ENCODE results near the gene TRH. TPM values are rescaled to one million over a fixed set of nuclear protein-coding genes. Genes with fewer than 3 reads are reported as not detected.
"Not testable (repeated sequence)": the region's sequence is repeated elsewhere in the genome, so short reads cannot be mapped to it uniquely, and the experiment has no call there.

TRH gene
- total RNA-seq, 1 experiment from 2014 or later: not detected

DNA sequence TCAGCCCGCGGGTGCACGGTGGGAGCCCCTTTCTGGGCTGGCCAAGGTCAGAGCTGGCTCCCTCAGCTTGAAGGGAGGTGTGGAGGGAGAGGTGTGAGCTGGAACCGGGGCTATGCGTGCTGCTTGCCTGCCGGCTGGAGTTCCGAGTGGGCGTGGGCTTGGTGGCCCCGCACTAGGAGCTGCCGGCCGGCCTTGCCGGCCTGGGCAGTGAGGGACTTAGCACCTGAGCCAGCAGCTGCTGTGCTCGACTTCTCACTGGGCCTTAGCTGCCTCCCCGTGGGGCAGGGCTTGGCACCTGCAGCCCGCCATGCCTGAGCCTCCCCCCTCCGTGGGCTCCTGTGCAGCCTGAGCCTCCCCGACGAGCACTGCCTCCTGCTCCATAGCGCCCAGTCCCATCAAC lies 36.0 kb downstream of the TRH start:
- no peaks in the 10 kb centered on the region for H3K9me3 ChIP-seq
- TF ChIP-seq, protein P1, sequence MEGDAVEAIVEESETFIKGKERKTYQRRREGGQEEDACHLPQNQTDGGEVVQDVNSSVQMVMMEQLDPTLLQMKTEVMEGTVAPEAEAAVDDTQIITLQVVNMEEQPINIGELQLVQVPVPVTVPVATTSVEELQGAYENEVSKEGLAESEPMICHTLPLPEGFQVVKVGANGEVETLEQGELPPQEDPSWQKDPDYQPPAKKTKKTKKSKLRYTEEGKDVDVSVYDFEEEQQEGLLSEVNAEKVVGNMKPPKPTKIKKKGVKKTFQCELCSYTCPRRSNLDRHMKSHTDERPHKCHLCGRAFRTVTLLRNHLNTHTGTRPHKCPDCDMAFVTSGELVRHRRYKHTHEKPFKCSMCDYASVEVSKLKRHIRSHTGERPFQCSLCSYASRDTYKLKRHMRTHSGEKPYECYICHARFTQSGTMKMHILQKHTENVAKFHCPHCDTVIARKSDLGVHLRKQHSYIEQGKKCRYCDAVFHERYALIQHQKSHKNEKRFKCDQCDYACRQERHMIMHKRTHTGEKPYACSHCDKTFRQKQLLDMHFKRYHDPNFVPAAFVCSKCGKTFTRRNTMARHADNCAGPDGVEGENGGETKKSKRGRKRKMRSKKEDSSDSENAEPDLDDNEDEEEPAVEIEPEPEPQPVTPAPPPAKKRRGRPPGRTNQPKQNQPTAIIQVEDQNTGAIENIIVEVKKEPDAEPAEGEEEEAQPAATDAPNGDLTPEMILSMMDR (IDR thresholded peaks at IDR 0.05; ENCODE audit: insufficient read depth in 1 of 2, low read depth in 1 of 2, low read length in 1 of 2, severe bottlenecking in 1 of 2, unreplicated experiment in 1 of 2): no peak
- H3K4me3 Mint-ChIP-seq (ENCODE audit: unreplicated experiment): no peak overlapping the region
- intact Hi-C loops (cut with micrococcal nuclease; ENCODE audit: unreplicated experiment): no loop called here
- H3K27ac Mint-ChIP-seq (ENCODE audit: unreplicated experiment): no peak overlapping the region
- no peaks in the 10 kb centered on the region for H3K36me3 ChIP-seq (ENCODE audit: control insufficient read depth, insufficient read depth, low read length)
- no peaks in the 10 kb centered on the region for H3K36me3 Mint-ChIP-seq (ENCODE audit: insufficient read depth, unreplicated experiment)
- no peaks in the 10 kb centered on the region for H3K4me1 Mint-ChIP-seq (ENCODE audit: low read depth, unreplicated experiment)
- no peaks in the 10 kb centered on the region for H3K9me3 Mint-ChIP-seq (ENCODE audit: unreplicated experiment)
- no peak overlapping the region for H3K4me3 ChIP-seq (ENCODE audit: low read depth, low read length)
- H3K27me3 Mint-ChIP-seq (ENCODE audit: insufficient read depth, unreplicated experiment): peaks cover 6% of the 10 kb centered on the region
- H3K27me3 ChIP-seq (replicated peaks; ENCODE audit: control insufficient read depth, insufficient read depth, low read length): no peaks in the 10 kb centered on the region
- ChIA-PET CTCF (no interaction called here), POLR2A (no interaction called here)
- DNase-seq: no peak
- no TSS peak for BruUV-seq (replicated peaks)
- no peaks in the 10 kb centered on the region for H3K4me1 ChIP-seq

GRCh38 chr3:130012108-130012507 lies 37.6 kb downstream of the TRH start:
- POLR2A ChIA-PET: interaction anchor here (0.7 kb wide), 1 partner anchor 627 kb away, joined by 11 read pairs; no protein-coding TSS in a partner anchor
- H3K9me3 Mint-ChIP-seq (ENCODE audit: unreplicated experiment); H3K4me3 Mint-ChIP-seq (ENCODE audit: unreplicated experiment); BruUV-seq (replicated peaks); H3K27ac Mint-ChIP-seq (ENCODE audit: unreplicated experiment); H3K9me3 ChIP-seq; CTCF ChIA-PET; H3K4me1 Mint-ChIP-seq (ENCODE audit: low read depth, unreplicated experiment); H3K36me3 ChIP-seq (ENCODE audit: control insufficient read depth, insufficient read depth, low read length); H3K36me3 Mint-ChIP-seq (ENCODE audit: insufficient read depth, unreplicated experiment); H3K27me3 Mint-ChIP-seq (ENCODE audit: insufficient read depth, unreplicated experiment); H3K4me1 ChIP-seq; DNase-seq; H3K4me3 ChIP-seq (ENCODE audit: low read depth, low read length); H3K27me3 ChIP-seq (replicated peaks; ENCODE audit: control insufficient read depth, insufficient read depth, low read length); intact Hi-C loops (cut with micrococcal nuclease; ENCODE audit: unreplicated experiment): not testable (repeated sequence)

- H3K4me3 Mint-ChIP-seq (ENCODE audit: unreplicated experiment); H3K36me3 Mint-ChIP-seq (ENCODE audit: insufficient read depth, unreplicated experiment); CTCF ChIA-PET; H3K27me3 ChIP-seq (replicated peaks; ENCODE audit: control insufficient read depth, insufficient read depth, low read length); H3K4me1 Mint-ChIP-seq (ENCODE audit: low read depth, unreplicated experiment); H3K27ac Mint-ChIP-seq (ENCODE audit: unreplicated experiment); H3K9me3 Mint-ChIP-seq (ENCODE audit: unreplicated experiment); H3K9me3 ChIP-seq; POLR2A ChIA-PET; intact Hi-C loops (cut with micrococcal nuclease; ENCODE audit: unreplicated experiment); H3K36me3 ChIP-seq (ENCODE audit: control insufficient read depth, insufficient read depth, low read length); H3K4me3 ChIP-seq (ENCODE audit: low read depth, low read length); DNase-seq; H3K27me3 Mint-ChIP-seq (ENCODE audit: insufficient read depth, unreplicated experiment); BruUV-seq (replicated peaks); H3K4me1 ChIP-seq: not testable (repeated sequence)
Measured at GRCh38 chr3:130013246-130013645, 38.7 kb downstream of the TRH start.

DNA sequence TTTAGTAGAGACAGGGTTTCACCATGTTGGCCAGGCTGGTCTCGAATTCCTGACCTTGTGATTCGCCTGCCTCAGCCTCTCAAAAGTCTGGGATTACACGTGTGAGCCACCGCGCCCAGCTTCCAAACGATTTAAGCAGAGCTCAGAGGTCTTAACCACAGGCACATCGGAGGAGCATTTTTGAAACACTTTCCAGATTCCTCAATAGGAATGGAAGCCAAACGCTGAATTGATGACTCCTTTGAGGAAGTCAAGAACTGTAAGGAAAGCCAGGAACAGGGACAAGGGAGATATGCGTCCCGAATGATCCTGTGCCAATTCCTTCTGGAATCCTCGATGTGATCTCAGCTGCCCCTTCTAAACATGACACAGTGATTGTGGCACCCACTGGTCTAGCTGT lies 40.0 kb downstream of the TRH start:
- no peaks in the 10 kb centered on the region for H3K27me3 ChIP-seq (replicated peaks; ENCODE audit: control insufficient read depth, insufficient read depth, low read length)
- ChIA-PET CTCF (no interaction called here), POLR2A (no interaction called here)
- H3K4me3 ChIP-seq (ENCODE audit: low read depth, low read length): no peak overlapping the region
- Mint-ChIP-seq H3K9me3 (ENCODE audit: unreplicated experiment) (peaks cover 8% of the 10 kb centered on the region), H3K27ac (ENCODE audit: unreplicated experiment) (no peak overlapping the region), H3K4me1 (ENCODE audit: low read depth, unreplicated experiment) (no peaks in the 10 kb centered on the region), H3K27me3 (ENCODE audit: insufficient read depth, unreplicated experiment) (no peaks in the 10 kb centered on the region), H3K36me3 (ENCODE audit: insufficient read depth, unreplicated experiment) (no peaks in the 10 kb centered on the region), H3K4me3 (ENCODE audit: unreplicated experiment) (no peak overlapping the region)
- intact Hi-C loops (cut with micrococcal nuclease; ENCODE audit: unreplicated experiment): no loop called here
- no peak for DNase-seq
- H3K9me3 ChIP-seq: no peaks in the 10 kb centered on the region
- H3K4me1 ChIP-seq: no peaks in the 10 kb centered on the region
- BruUV-seq (replicated peaks): no TSS peak
- TF ChIP-seq, protein P1 (IDR thresholded peaks at IDR 0.05; ENCODE audit: insufficient read depth in 1 of 2, low read depth in 1 of 2, low read length in 1 of 2, severe bottlenecking in 1 of 2, unreplicated experiment in 1 of 2): no peak
- H3K36me3 ChIP-seq (ENCODE audit: control insufficient read depth, insufficient read depth, low read length): no peaks in the 10 kb centered on the region

DNA sequence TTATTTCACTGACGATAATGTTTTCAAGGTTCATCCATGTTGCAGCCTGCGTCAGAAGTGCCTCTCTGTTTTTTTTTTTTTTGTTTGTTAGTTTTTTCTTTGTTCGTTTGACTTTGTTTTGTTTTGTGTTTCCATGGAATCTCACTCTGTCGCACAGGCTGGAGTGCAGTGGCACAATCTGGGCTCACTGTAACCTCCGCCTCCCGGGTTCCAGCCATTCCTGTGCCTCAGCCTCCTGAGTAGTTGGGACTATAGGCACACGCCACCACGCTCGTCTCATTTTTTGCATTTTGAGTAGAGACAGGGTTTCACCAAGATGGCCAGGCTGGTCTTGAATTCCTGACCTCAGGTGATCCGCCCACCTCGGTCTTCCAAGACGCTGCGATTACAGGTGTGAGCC lies 43.1 kb downstream of the TRH start:
- H3K4me1 ChIP-seq; H3K9me3 Mint-ChIP-seq (ENCODE audit: unreplicated experiment); H3K4me3 ChIP-seq (ENCODE audit: low read depth, low read length); H3K27me3 Mint-ChIP-seq (ENCODE audit: insufficient read depth, unreplicated experiment); DNase-seq; intact Hi-C loops (cut with micrococcal nuclease; ENCODE audit: unreplicated experiment); H3K4me3 Mint-ChIP-seq (ENCODE audit: unreplicated experiment); H3K36me3 ChIP-seq (ENCODE audit: control insufficient read depth, insufficient read depth, low read length); CTCF ChIA-PET; BruUV-seq (replicated peaks); H3K27me3 ChIP-seq (replicated peaks; ENCODE audit: control insufficient read depth, insufficient read depth, low read length); H3K9me3 ChIP-seq; POLR2A ChIA-PET; H3K4me1 Mint-ChIP-seq (ENCODE audit: low read depth, unreplicated experiment); H3K36me3 Mint-ChIP-seq (ENCODE audit: insufficient read depth, unreplicated experiment); H3K27ac Mint-ChIP-seq (ENCODE audit: unreplicated experiment): not testable (repeated sequence)

DNA sequence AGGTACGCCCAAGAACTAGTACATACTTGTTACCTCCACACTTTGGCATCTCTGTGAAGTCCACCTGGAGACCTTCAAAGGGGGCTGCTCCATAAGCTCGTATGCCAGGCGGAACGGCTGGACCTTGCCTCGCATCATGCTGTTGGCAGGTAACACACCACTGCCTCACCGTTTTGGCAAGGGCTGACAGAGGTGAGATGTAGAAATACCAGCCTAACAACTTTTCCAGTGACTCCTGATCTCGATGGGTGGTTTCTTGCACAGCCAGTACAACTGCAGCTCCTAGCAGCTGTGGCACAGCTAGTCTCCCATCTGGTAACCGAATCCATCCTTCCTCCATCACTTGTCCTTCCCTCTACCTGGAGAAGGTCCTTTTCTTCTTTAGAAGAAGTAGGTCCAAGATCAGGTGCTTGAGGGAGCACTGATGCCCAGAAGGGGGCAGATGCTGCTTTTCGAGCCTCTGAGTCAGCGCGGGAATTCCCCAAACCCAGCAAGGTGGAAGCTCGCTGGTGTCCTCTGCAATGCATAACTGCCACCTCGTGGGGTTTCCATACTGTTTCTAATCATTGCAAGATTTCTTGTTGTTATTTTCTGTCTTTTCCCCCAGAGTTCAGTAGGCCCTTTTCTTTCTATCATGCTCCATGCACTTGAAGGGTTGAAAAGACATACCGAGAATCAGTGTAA lies 51.8 kb downstream of the TRH start:
- H3K36me3 ChIP-seq (ENCODE audit: control insufficient read depth, insufficient read depth, low read length); DNase-seq; H3K9me3 ChIP-seq; H3K4me1 Mint-ChIP-seq (ENCODE audit: low read depth, unreplicated experiment); H3K4me1 ChIP-seq; BruUV-seq (replicated peaks); H3K27me3 ChIP-seq (replicated peaks; ENCODE audit: control insufficient read depth, insufficient read depth, low read length); H3K27me3 Mint-ChIP-seq (ENCODE audit: insufficient read depth, unreplicated experiment); H3K36me3 Mint-ChIP-seq (ENCODE audit: insufficient read depth, unreplicated experiment); H3K4me3 Mint-ChIP-seq (ENCODE audit: unreplicated experiment); intact Hi-C loops (cut with micrococcal nuclease; ENCODE audit: unreplicated experiment); H3K27ac Mint-ChIP-seq (ENCODE audit: unreplicated experiment); H3K9me3 Mint-ChIP-seq (ENCODE audit: unreplicated experiment); H3K4me3 ChIP-seq (ENCODE audit: low read depth, low read length); POLR2A ChIA-PET: not testable (repeated sequence)
- CTCF ChIA-PET: interaction anchor here (0.6 kb wide), 1 partner anchor 524 kb away, joined by 4 read pairs; no protein-coding TSS in a partner anchor
